ACC112 (cell line): ENCODE data around the gene CYP1A1.

Source experiments
- H2AFZ ChIP-seq: fragments of 200-600 bp; sonication (generic); one replicate; pipeline ENCODE4 v1.6.0; 2017; ENCODE audit warnings: antibody characterized with exemption, low read length; ENCODE audit not compliant: unreplicated experiment
- H3K27ac ChIP-seq: fragments of 200-600 bp; sonication (generic); 2 replicates; pipeline ENCODE4 v1.5.1; 2014; ENCODE audit warnings: low read depth, mild to moderate bottlenecking, antibody characterized with exemption, low read length, moderate library complexity
- H3K27me3 ChIP-seq: fragments of 200-600 bp; sonication (generic); 2 replicates; pipeline ENCODE4 v1.6.1; 2014; ENCODE audit warnings: mild to moderate bottlenecking, antibody characterized with exemption, low read length, moderate library complexity, mixed read lengths; ENCODE audit not compliant: insufficient read depth
- H3K36me3 ChIP-seq: fragments of 200-600 bp; sonication (generic); 2 replicates; pipeline ENCODE4 v1.6.1; 2016; ENCODE audit warnings: mild to moderate bottlenecking, antibody characterized with exemption, low read length, moderate library complexity, mixed read lengths; ENCODE audit not compliant: insufficient read depth
- H3K4me1 ChIP-seq: fragments of 200-600 bp; sonication (generic); one replicate; pipeline ENCODE4 v1.6.1; 2016; ENCODE audit warnings: low read length, mixed read lengths; ENCODE audit not compliant: insufficient read depth, unreplicated experiment, control insufficient read depth
- H3K4me3 ChIP-seq: fragments of 200-600 bp; sonication (generic); 2 replicates; pipeline ENCODE4 v1.5.1; 2014; ENCODE audit warnings: mild to moderate bottlenecking, low read depth, low read length
- H3K79me2 ChIP-seq: fragments of 200-600 bp; sonication (generic); one replicate; pipeline ENCODE4 v1.6.0; 2016; ENCODE audit warnings: low read length; ENCODE audit not compliant: control insufficient read depth, unreplicated experiment, insufficient read depth

Gene CYP1A1

DNA sequence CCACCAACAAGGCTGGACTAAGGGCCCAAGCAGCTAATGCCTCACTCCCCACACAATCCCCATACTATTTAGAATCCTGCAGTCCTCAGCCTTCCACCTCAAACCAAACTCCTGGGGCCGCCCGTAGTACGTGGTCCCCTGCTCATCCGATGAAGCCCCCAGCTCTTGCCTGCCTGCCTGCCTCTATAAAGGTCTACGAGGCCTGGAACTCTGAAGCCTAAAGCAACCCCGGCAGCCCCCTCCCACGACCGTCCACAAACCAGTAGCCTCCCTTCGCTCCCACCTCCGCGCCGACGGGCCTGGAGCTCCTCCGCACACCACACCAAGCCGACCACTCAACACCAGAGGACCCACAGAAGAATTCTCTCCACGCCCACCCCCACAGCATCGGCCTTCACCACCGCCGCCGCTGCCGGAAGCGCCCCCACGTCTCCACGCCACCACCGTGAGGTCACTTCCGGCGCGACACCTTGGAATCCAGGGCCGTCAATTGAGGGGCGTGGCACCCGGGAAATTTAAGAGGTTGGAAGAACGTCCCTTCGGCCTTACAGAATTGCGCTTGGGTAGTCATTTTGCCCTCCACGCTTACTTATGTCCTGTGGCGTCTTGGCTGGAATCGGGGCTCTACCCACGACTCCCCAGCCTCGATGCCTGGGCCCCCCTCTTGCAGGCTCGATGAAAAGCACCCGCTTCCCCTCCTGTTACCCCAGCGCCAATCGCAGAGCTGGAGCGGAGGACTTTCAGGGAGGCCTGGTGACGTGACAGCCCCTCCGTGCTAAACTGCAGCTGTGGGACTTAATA lies 29.5 kb downstream of the CYP1A1 start, which contains the start of gene EDC3:
Gene EDC3, minus strand, starts transcription at position 428 of the 801 bp plus-strand sequence. CDS start 20,900 bp downstream, outside the sequence.
- Histone ChIP-seq H2AFZ (peak within 1 kb of the TSS; percentile 99), H3K27ac (peak within 1 kb of the TSS; percentile 38; the same call in 1 of the 2 replicates), H3K79me2 (peaks cover 54% of the 10 kb centered on the region), H3K4me1 (peaks cover 19% of the 10 kb centered on the region), H3K27me3 (no peaks in the 10 kb centered on the region), H3K4me3 (peak within 1 kb of the TSS; percentile 87), H3K36me3 (peaks cover under 1% of the 10 kb centered on the region; the same call in 1 of the 2 replicates)

DNA sequence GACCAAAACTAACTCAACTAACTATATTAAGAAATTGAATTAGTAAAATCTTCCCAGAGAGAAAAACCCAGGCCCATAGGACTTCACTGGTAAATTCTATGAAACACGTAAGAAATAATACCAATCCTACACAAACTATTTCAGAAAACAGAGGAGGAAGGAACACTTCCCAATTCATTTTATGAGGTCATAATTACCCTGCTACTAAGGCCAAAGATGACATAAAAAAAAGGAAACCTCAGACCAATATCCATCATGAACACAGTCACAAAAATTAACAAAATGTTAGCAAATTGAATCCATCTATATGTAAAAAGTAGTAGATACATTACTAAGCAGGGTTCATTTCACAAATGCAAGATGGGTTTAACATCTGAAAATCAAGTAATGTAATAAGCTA lies 33.0 kb downstream of the CYP1A1 start:
- Histone ChIP-seq H3K27me3 (no peaks in the 10 kb centered on the region), H3K36me3 (peaks cover 6% of the 10 kb centered on the region), H3K4me1 (peaks cover 18% of the 10 kb centered on the region), H3K4me3 (no peak overlapping the region), H2AFZ (no peak overlapping the region), H3K27ac (no peak overlapping the region), H3K79me2 (peaks cover 71% of the 10 kb centered on the region)

DNA sequence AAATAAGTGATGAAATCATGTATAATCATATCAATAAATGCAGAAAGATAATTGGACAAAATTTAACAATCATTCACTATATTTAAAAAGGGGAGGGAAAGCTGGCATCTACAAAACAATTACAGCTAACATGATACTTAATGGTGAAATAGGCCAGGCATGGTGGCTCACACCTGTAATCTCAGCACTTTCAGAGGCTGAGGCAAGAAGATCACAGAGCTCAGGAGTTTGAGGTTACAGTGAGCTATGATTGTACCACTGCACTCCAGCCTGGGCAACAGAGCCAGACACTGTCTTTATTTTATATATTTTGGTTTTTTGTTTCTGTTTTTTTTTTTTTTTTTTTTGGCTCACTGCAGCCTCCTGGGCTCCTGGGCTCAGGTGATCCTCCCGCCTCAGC lies 41.6 kb downstream of the CYP1A1 start:
- Histone ChIP-seq H3K27ac (no peak overlapping the region), H3K4me1 (no peaks in the 10 kb centered on the region), H2AFZ (no peak overlapping the region), H3K27me3 (no peaks in the 10 kb centered on the region), H3K79me2 (peaks cover 33% of the 10 kb centered on the region), H3K4me3 (no peak overlapping the region), H3K36me3 (peaks cover 12% of the 10 kb centered on the region)

DNA sequence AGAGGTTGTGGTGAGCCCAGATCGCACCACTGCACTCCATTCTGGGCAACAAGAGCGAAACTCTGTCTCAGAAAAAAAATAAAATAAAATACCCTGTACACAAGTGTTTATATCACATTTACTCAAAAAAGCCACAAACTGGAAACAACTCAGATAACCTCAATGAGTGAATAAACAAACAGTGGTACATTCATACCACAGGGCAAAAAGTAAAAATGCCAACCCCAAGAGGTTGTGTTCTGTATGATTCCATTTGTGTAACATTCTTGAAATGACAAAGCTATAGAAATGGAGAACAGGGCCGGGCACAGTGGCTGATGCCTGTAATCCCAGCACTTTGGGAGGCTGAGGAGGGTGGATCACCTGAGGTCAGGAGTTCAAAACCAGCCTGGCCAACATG lies 42.4 kb downstream of the CYP1A1 start:
- no peak overlapping the region for H2AFZ ChIP-seq
- H3K27me3 ChIP-seq, result no peaks in the 10 kb centered on the region
- no peak overlapping the region for H3K4me3 ChIP-seq
- peaks cover 30% of the 10 kb centered on the region for H3K79me2 ChIP-seq
- no peaks in the 10 kb centered on the region for H3K4me1 ChIP-seq
- peaks cover 12% of the 10 kb centered on the region for H3K36me3 ChIP-seq
- no peak overlapping the region for H3K27ac ChIP-seq

DNA sequence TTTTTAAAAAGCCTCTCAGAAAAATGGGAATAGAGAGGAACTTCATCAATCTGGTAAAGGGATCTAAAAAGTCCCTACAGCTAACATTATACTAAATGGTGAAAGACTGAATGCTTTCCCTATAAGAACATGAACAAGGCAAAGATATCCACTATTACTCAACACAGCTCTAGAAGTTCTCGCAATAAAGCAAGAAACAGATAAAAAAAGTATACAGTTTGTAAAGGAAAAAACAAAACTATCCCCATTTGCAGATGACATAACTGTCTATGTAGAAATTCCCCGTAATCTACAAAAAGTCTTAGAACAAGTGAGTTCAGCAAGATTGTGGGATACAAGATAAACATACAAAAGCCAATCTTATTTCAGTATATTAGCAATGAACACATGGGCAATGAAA lies 44.9 kb downstream of the CYP1A1 start:
- no peak overlapping the region for H3K27ac ChIP-seq
- H2AFZ ChIP-seq, result no peak overlapping the region
- H3K27me3 ChIP-seq, result no peaks in the 10 kb centered on the region
- H3K36me3 ChIP-seq, result peaks cover 9% of the 10 kb centered on the region
- H3K4me3 ChIP-seq, result no peak overlapping the region
- no peaks in the 10 kb centered on the region for H3K4me1 ChIP-seq
- peaks cover 39% of the 10 kb centered on the region for H3K79me2 ChIP-seq

DNA sequence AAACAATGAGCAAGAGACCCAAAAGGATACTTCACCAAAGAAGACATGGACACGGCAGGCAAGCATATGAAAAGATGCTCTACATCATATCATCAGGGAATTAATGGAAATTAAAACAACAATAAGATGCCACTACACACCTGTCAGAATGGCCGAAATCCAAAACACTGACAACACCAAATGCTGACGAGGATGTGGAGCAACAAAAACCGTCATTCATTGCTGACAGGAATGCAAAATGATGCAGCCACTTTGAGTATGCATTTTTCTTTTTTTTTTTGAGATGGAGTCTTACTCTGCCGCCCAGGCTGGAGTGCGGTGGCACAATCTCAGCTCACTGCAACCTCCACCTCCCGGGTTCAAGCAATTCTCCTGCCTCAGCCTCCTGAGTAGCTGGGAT lies 48.5 kb downstream of the CYP1A1 start:
- no peak overlapping the region for H2AFZ ChIP-seq
- no peak overlapping the region for H3K4me3 ChIP-seq
- no peaks in the 10 kb centered on the region for H3K4me1 ChIP-seq
- no peak overlapping the region for H3K27ac ChIP-seq
- no peaks in the 10 kb centered on the region for H3K27me3 ChIP-seq
- H3K79me2 ChIP-seq, result peaks cover 33% of the 10 kb centered on the region
- H3K36me3 ChIP-seq, result peaks cover 3% of the 10 kb centered on the region; the same call in 1 of the 2 replicates

DNA sequence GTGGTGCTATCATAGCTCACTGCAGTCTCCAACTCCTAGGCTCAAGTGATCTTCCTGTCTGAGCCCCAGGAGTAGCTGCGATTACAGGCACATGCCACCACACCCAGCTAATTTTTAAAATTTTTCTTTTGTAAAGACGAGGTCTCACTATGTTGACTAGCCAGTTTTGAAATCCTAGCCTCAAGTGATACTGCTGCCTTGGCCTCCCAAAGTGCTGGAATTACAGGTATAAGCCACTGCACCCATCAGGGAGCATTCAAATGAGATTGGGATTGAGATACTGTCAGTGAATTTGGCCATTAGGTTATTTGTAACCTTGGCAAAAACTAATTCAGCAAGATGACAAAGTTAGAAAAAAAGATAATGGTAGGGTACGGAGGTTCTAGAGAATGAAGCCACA lies 51.2 kb downstream of the CYP1A1 start:
- H3K4me3 ChIP-seq, result no peak overlapping the region
- no peak overlapping the region for H3K27ac ChIP-seq
- H3K36me3 ChIP-seq, result peaks cover 3% of the 10 kb centered on the region; the same call in 1 of the 2 replicates
- H3K4me1 ChIP-seq, result no peaks in the 10 kb centered on the region
- H3K27me3 ChIP-seq, result no peaks in the 10 kb centered on the region
- H2AFZ ChIP-seq, result no peak overlapping the region
- H3K79me2 ChIP-seq, result peaks cover 23% of the 10 kb centered on the region

DNA sequence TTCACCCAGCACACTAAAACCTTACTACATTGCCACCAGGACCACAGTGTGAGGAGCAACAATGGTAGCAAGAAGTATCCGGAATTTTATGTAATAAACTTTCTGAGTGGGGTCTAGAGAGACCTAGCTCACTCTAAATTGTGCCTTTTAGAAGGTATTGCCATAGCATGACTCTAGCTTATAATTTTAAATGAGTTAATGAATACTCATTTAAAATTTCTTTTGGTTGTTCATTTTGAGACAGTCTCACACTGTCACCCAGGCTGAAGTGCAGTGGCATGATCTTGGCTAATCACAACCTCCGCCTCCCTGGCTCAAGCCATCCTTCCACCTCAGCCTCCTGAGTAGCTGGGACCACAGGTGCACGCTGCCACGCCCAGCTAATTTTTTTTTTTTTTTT lies 55.7 kb downstream of the CYP1A1 start:
- no peaks in the 10 kb centered on the region for H3K27me3 ChIP-seq
- H2AFZ ChIP-seq, result no peak overlapping the region
- no peak overlapping the region for H3K27ac ChIP-seq
- H3K79me2 ChIP-seq, result peaks cover 10% of the 10 kb centered on the region
- no peak overlapping the region for H3K4me3 ChIP-seq
- peaks cover 3% of the 10 kb centered on the region; the same call in 1 of the 2 replicates for H3K36me3 ChIP-seq
- H3K4me1 ChIP-seq, result peaks cover 2% of the 10 kb centered on the region
